Central memory CD8-positive, alpha-beta T cell (primary cell): ENCODE measurements around the gene C12orf75.
"Not testable (repeated sequence)": the region's sequence is repeated elsewhere in the genome, so short reads cannot be mapped to it uniquely, and the experiment has no call there.

Source experiments
- ATAC-seq: fragments of 150-1000 bp; cut with Tn5 transposase; replicated peaks from 2 replicates; pipeline ENCODE4 v1.10.0; 2022; ENCODE audit warnings: mild to moderate bottlenecking, moderate FRiP score, moderate number of reproducible peaks; ENCODE audit not compliant: poor library complexity, severe bottlenecking; ENCODE audit errors: extremely low read depth
- DNase-seq, 2 donors: peaks; one replicate each; pipeline ENCODE4 v3.0.0; 2021; ENCODE audit warnings: low spot score in 2 of 2
- H3K27ac Mint-ChIP-seq: one replicate; pipeline ENCODE4 v1.8.0; 2022; ENCODE audit warnings: low read depth, mild to moderate bottlenecking, moderate library complexity, mixed read lengths
- H3K27me3 Mint-ChIP-seq: one replicate; pipeline ENCODE4 v1.8.0; 2022; ENCODE audit warnings: mixed read lengths
- H3K36me3 Mint-ChIP-seq: one replicate; pipeline ENCODE4 v1.8.0; 2022; ENCODE audit warnings: mild to moderate bottlenecking, moderate library complexity, mixed read lengths; ENCODE audit not compliant: insufficient read depth
- H3K4me1 Mint-ChIP-seq: one replicate; pipeline ENCODE4 v1.8.0; 2022; ENCODE audit warnings: mixed read lengths
- H3K4me3 Mint-ChIP-seq: one replicate; pipeline ENCODE4 v1.8.0; 2022; ENCODE audit warnings: mild to moderate bottlenecking, moderate library complexity, mixed read lengths
- H3K9me3 Mint-ChIP-seq: one replicate; pipeline ENCODE4 v1.8.0; 2022; ENCODE audit warnings: mixed read lengths

The C12orf75 gene

GRCh38 chr12:105296116-105297089 lies 34.1 kb upstream of the C12orf75 start:
- no peaks in the 10 kb centered on the region for H3K36me3 Mint-ChIP-seq
- peaks cover 14% of the 10 kb centered on the region for H3K9me3 Mint-ChIP-seq
- no peaks in the 10 kb centered on the region for H3K4me1 Mint-ChIP-seq
- no peaks in the 10 kb centered on the region for H3K27me3 Mint-ChIP-seq
- no peak for ATAC-seq
- no peak overlapping the region for H3K4me3 Mint-ChIP-seq
- no peak for DNase-seq
- H3K27ac Mint-ChIP-seq: no peak overlapping the region

- no peaks in the 10 kb centered on the region for H3K36me3 Mint-ChIP-seq
Measured at GRCh38 chr12:105300883-105301282, 29.6 kb upstream of the C12orf75 start.

GRCh38 chr12:105301696-105302095 lies 28.8 kb upstream of the C12orf75 start:
- ATAC-seq (no peak), DNase-seq (no peak)
- Mint-ChIP-seq H3K27ac (no peak overlapping the region), H3K9me3 (peaks cover 14% of the 10 kb centered on the region), H3K27me3 (no peaks in the 10 kb centered on the region), H3K4me3 (no peak overlapping the region), H3K4me1 (no peaks in the 10 kb centered on the region), H3K36me3 (no peaks in the 10 kb centered on the region)

More at GRCh38 chr12:105300883-105301282, 29.6 kb upstream of the C12orf75 start:
- H3K27ac Mint-ChIP-seq: no peak overlapping the region
- ATAC-seq: no peak
- H3K27me3 Mint-ChIP-seq: no peaks in the 10 kb centered on the region
- no peak for DNase-seq
- H3K4me1 Mint-ChIP-seq: no peaks in the 10 kb centered on the region
- no peak overlapping the region for H3K4me3 Mint-ChIP-seq
- peaks cover 14% of the 10 kb centered on the region for H3K9me3 Mint-ChIP-seq

- not testable (repeated sequence) for H3K4me3 Mint-ChIP-seq, H3K4me1 Mint-ChIP-seq, ATAC-seq, H3K27ac Mint-ChIP-seq, H3K36me3 Mint-ChIP-seq, H3K27me3 Mint-ChIP-seq, DNase-seq
- H3K9me3 Mint-ChIP-seq: peaks cover 10% of the 10 kb centered on the region
Measured at GRCh38 chr12:105302986-105303385, 27.5 kb upstream of the C12orf75 start.

GRCh38 chr12:105304626-105305025 lies 25.9 kb upstream of the C12orf75 start:
- H3K27ac Mint-ChIP-seq, H3K4me3 Mint-ChIP-seq, H3K27me3 Mint-ChIP-seq, H3K36me3 Mint-ChIP-seq, DNase-seq, H3K4me1 Mint-ChIP-seq, H3K9me3 Mint-ChIP-seq, ATAC-seq: not testable (repeated sequence)

- not testable (repeated sequence) for H3K9me3 Mint-ChIP-seq, H3K27ac Mint-ChIP-seq, ATAC-seq, H3K4me3 Mint-ChIP-seq, H3K4me1 Mint-ChIP-seq, DNase-seq, H3K36me3 Mint-ChIP-seq, H3K27me3 Mint-ChIP-seq
Measured at GRCh38 chr12:105307601-105308314, 22.7 kb upstream of the C12orf75 start.

GRCh38 chr12:105308839-105309238 lies 21.7 kb upstream of the C12orf75 start:
- not testable (repeated sequence) for H3K36me3 Mint-ChIP-seq, H3K4me3 Mint-ChIP-seq, DNase-seq, H3K9me3 Mint-ChIP-seq, H3K4me1 Mint-ChIP-seq, H3K27me3 Mint-ChIP-seq, ATAC-seq
- H3K27ac Mint-ChIP-seq: peak overlapping the region; percentile 14

- H3K9me3 Mint-ChIP-seq, H3K4me1 Mint-ChIP-seq, H3K36me3 Mint-ChIP-seq, H3K27ac Mint-ChIP-seq, H3K27me3 Mint-ChIP-seq, DNase-seq, ATAC-seq, H3K4me3 Mint-ChIP-seq: not testable (repeated sequence)
Measured at GRCh38 chr12:105309384-105309783, 21.1 kb upstream of the C12orf75 start.

- H3K4me3 Mint-ChIP-seq, H3K27ac Mint-ChIP-seq, H3K36me3 Mint-ChIP-seq, H3K27me3 Mint-ChIP-seq, H3K4me1 Mint-ChIP-seq, ATAC-seq, DNase-seq, H3K9me3 Mint-ChIP-seq: not testable (repeated sequence)
Measured at GRCh38 chr12:105310476-105311085, 19.9 kb upstream of the C12orf75 start.

GRCh38 chr12:105311936-105312335 lies 18.6 kb upstream of the C12orf75 start:
- not testable (repeated sequence) for H3K4me1 Mint-ChIP-seq, ATAC-seq, H3K4me3 Mint-ChIP-seq, DNase-seq, H3K9me3 Mint-ChIP-seq, H3K27me3 Mint-ChIP-seq, H3K36me3 Mint-ChIP-seq, H3K27ac Mint-ChIP-seq

GRCh38 chr12:105313755-105314154 lies 16.7 kb upstream of the C12orf75 start:
- not testable (repeated sequence) for H3K27ac Mint-ChIP-seq, H3K4me1 Mint-ChIP-seq, H3K9me3 Mint-ChIP-seq, H3K4me3 Mint-ChIP-seq, ATAC-seq, H3K27me3 Mint-ChIP-seq, H3K36me3 Mint-ChIP-seq, DNase-seq

GRCh38 chr12:105315130-105315529 lies 15.4 kb upstream of the C12orf75 start:
- Mint-ChIP-seq H3K36me3 (no peaks in the 10 kb centered on the region), H3K27ac (no peak overlapping the region), H3K4me3 (no peak overlapping the region), H3K27me3 (no peaks in the 10 kb centered on the region), H3K4me1 (no peaks in the 10 kb centered on the region), H3K9me3 (no peaks in the 10 kb centered on the region)
- ATAC-seq (no peak), DNase-seq (no peak)
